ENCODE measurements around the gene PHC2. TPM values are rescaled to one million over a fixed set of nuclear protein-coding genes. Genes with fewer than 3 reads are reported as not detected.

The PHC2 gene
- total and polyA plus RNA-seq, 11 donors, result 79.7 to 194 (median 99.4) TPM

DNA sequence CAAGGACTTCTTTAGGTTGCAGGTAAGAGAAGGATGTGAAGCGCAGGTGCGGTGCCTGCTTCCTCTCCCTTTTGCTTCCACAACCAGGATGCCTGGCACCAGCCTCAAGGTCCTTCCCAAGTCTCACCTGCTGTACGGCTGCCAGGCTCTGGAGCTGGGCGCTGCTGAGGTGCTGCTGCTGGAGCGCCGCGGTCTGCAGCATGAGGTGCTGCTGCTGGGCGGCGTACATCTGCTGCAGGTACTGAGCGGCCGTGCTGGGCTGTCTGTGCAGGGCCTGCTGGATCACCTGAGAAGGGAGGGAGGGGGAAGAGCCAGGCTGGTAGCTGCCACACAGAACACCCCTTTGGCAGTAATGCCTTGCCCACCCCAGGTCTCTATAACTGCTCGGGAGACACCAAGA is 58.7 kb downstream of the PHC2 start:
- no peak overlapping the region for H3K27ac ChIP-seq
- intact Hi-C loops (cut with DNase I), result loop anchor here in 5 of 10 donors (2.0 to 10.0 kb wide), 7 partner anchors 85 to 257 kb away; no protein-coding TSS in a partner anchor
- H3K9me3 ChIP-seq, result no peaks in the 10 kb centered on the region
- H3K27me3 ChIP-seq, result no peaks in the 10 kb centered on the region
- peaks cover 0 to 32% (median 11%) of the 10 kb centered on the region in 9 donors for H3K36me3 ChIP-seq
- H3K4me3 ChIP-seq, result no peak overlapping the region
- WGBS, 4 donors, result 95 to 100% (median 97%) methylated on average over 3 to 12 of the region's 12 CpGs
- peaks cover 0 to 51% (median 21%) of the 10 kb centered on the region in 12 donors for H3K4me1 ChIP-seq
- DNase-seq (no peak), ATAC-seq (no peak)
- no peak for TF ChIP-seq POLR2A (IDR thresholded peaks at IDR 0.05)
- TF ChIP-seq, protein P1, sequence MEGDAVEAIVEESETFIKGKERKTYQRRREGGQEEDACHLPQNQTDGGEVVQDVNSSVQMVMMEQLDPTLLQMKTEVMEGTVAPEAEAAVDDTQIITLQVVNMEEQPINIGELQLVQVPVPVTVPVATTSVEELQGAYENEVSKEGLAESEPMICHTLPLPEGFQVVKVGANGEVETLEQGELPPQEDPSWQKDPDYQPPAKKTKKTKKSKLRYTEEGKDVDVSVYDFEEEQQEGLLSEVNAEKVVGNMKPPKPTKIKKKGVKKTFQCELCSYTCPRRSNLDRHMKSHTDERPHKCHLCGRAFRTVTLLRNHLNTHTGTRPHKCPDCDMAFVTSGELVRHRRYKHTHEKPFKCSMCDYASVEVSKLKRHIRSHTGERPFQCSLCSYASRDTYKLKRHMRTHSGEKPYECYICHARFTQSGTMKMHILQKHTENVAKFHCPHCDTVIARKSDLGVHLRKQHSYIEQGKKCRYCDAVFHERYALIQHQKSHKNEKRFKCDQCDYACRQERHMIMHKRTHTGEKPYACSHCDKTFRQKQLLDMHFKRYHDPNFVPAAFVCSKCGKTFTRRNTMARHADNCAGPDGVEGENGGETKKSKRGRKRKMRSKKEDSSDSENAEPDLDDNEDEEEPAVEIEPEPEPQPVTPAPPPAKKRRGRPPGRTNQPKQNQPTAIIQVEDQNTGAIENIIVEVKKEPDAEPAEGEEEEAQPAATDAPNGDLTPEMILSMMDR (IDR thresholded peaks at IDR 0.05), result no peak

DNA sequence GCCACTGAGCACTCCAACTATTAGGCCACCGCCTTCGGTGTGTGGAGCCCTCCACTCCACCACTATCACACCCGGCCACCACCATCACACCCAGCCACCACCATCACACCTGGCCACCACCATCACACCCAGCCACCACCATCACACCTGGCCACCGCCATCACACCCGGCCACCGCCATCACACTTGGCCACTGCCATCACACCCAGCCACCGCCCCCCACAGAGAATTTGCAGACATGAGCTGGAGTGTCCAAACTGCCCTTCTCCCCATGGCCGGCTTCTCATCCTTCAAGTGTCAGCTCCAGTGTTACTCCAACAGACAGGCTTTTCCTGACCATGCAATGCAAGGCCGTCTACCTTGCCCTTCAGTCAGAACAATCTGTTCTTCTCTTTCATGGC is 59.6 kb downstream of the PHC2 start:
- Histone ChIP-seq H3K27ac (peak overlapping the region in 1 of 12 donors; percentile 68), H3K4me3 (no peak overlapping the region), H3K4me1 (peaks cover 0 to 53% (median 27%) of the 10 kb centered on the region in 12 donors), H3K9me3 (no peaks in the 10 kb centered on the region), H3K36me3 (peaks cover 0 to 32% (median 11%) of the 10 kb centered on the region in 9 donors), H3K27me3 (no peaks in the 10 kb centered on the region)
- WGBS, 4 donors, result 89 to 98% (median 93%) methylated on average over 9 of the region's 9 CpGs
- intact Hi-C loops (cut with DNase I), result loop anchor here in 5 of 10 donors (2.0 to 10.0 kb wide), 7 partner anchors 75 to 257 kb away; no protein-coding TSS in a partner anchor
- TF ChIP-seq, protein P1 (IDR thresholded peaks at IDR 0.05), result no peak
- no peak for TF ChIP-seq POLR2A (IDR thresholded peaks at IDR 0.05)
- no peak for DNase-seq
- no peak for ATAC-seq

DNA sequence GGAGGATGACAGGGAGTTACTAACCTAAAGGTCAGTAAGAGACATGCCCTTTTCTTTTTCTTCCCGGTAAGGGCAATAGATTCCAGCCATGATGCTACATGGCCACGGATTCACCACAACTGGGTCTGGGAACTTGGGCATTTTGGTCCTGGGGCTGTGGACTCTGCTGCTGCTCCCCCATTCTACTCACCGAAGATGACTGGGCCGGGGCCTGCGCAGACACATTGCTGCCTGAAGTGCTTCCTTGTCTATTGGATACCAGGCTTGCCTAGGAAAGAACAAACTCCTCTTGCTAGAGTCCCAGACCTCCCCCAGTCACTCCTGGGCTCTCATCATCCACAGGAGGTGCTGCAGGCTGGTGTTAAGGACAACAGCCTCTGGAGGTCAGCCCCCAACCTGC is 60.1 kb downstream of the PHC2 start:
- Histone ChIP-seq H3K27me3 (no peaks in the 10 kb centered on the region), H3K9me3 (no peaks in the 10 kb centered on the region), H3K4me1 (peaks cover 0 to 58% (median 32%) of the 10 kb centered on the region in 12 donors), H3K27ac (peak overlapping the region in 8 of 12 donors; percentile 1 to 68 (median 56)), H3K36me3 (peaks cover 0 to 32% (median 11%) of the 10 kb centered on the region in 9 donors), H3K4me3 (no peak overlapping the region)
- TF ChIP-seq POLR2A (IDR thresholded peaks at IDR 0.05), result no peak
- TF ChIP-seq, protein P1 (IDR thresholded peaks at IDR 0.05), result no peak
- ATAC-seq (no peak), DNase-seq (no peak)
- 82 to 91% (median 89%) methylated on average over 5 of the region's 5 CpGs for WGBS, 4 donors
- intact Hi-C loops (cut with DNase I), result loop anchor here in 5 of 10 donors (2.0 to 10.0 kb wide), 7 partner anchors 74 to 256 kb away; no protein-coding TSS in a partner anchor

GRCh38 chr1:33370301-33370700 is 60.6 kb downstream of the PHC2 start:
- ATAC-seq, result peak; percentile 26 to 78 (median 55)
- peaks cover 4 to 61% (median 37%) of the 10 kb centered on the region in 12 donors for H3K4me1 ChIP-seq
- TF ChIP-seq, protein P1 (IDR thresholded peaks at IDR 0.05), result peak in 1 of 12 donors; percentile 7
- no peak for TF ChIP-seq POLR2A (IDR thresholded peaks at IDR 0.05)
- intact Hi-C loops (cut with DNase I), result loop anchor here in 5 of 10 donors (2.0 to 10.0 kb wide), 7 partner anchors 74 to 256 kb away; no protein-coding TSS in a partner anchor
- no peaks in the 10 kb centered on the region for H3K27me3 ChIP-seq
- no peak overlapping the region for H3K4me3 ChIP-seq
- H3K9me3 ChIP-seq, result no peaks in the 10 kb centered on the region
- peak; percentile 44 to 86 (median 69) for DNase-seq
- peak overlapping the region in 10 of 12 donors; percentile 1 to 68 (median 52) for H3K27ac ChIP-seq
- WGBS, 4 donors, result 42 to 55% (median 47%) methylated on average over 2 to 4 of the region's 4 CpGs
- H3K36me3 ChIP-seq, result peaks cover 0 to 31% (median 11%) of the 10 kb centered on the region in 9 donors

Data from heart left ventricle (tissue), 16 donors.